Trophoblast cell (in vitro differentiated cells and primary cell): ENCODE measurements around the gene ANGPT4.
A peak's percentile ranks its signal among the peaks of the same experiment; 100 is the strongest.
"Not testable (repeated sequence)": the region's sequence is repeated elsewhere in the genome, so short reads cannot be mapped to it uniquely, and the experiment has no call there.

Experiments used
- DNase-seq, 2 donors: peaks; one replicate each; pipeline ENCODE4 v3.0.0-alpha.2; 2016
- H2AFZ ChIP-seq: 2 replicates; pipeline ENCODE4 v1.6.1; 2013; ENCODE audit warnings: low read length, moderate library complexity, mild to moderate bottlenecking; ENCODE audit not compliant: insufficient read depth, poor library complexity
- H2AK5ac ChIP-seq: 2 replicates; pipeline ENCODE4 v1.6.1; 2013; ENCODE audit warnings: mild to moderate bottlenecking, low read length
- H2BK120ac ChIP-seq: 2 replicates; pipeline ENCODE4 v1.6.1; 2013; ENCODE audit warnings: low read length, mild to moderate bottlenecking, moderate library complexity; ENCODE audit not compliant: insufficient read depth, poor library complexity
- H2BK12ac ChIP-seq: 2 replicates; pipeline ENCODE4 v1.6.1; 2013; ENCODE audit warnings: mild to moderate bottlenecking, low read length, moderate library complexity
- H2BK5ac ChIP-seq: 2 replicates; pipeline ENCODE4 v1.6.1; 2013; ENCODE audit warnings: low read length, low read depth, moderate library complexity, mild to moderate bottlenecking; ENCODE audit not compliant: poor library complexity
- H3K14ac ChIP-seq: 2 replicates; pipeline ENCODE4 v1.6.1; 2013; ENCODE audit warnings: mild to moderate bottlenecking, low read length
- H3K18ac ChIP-seq: 2 replicates; pipeline ENCODE4 v1.6.1; 2013; ENCODE audit warnings: mild to moderate bottlenecking, low read length
- H3K23ac ChIP-seq: 2 replicates; pipeline ENCODE4 v1.6.1; 2013; ENCODE audit warnings: low read length
- H3K27ac ChIP-seq: 2 replicates; pipeline ENCODE4 v1.5.1; 2013; ENCODE audit warnings: low read depth, mild to moderate bottlenecking, inconsistent platforms, low read length, moderate library complexity
- H3K27me3 ChIP-seq: 2 replicates; pipeline ENCODE4 v1.6.1; 2013; ENCODE audit warnings: inconsistent platforms, mild to moderate bottlenecking, low read length, moderate library complexity; ENCODE audit not compliant: insufficient read depth
- H3K36me3 ChIP-seq, 2 experiments: 1 replicate in 1 of 2; 2 replicates in 1 of 2; pipeline ENCODE4 v1.6.1; 2013; ENCODE audit warnings: low read length in 2 of 2, mild to moderate bottlenecking in 2 of 2, moderate library complexity in 1 of 2; ENCODE audit not compliant: insufficient read depth in 2 of 2, control insufficient read depth in 1 of 2
- H3K4ac ChIP-seq: 2 replicates; pipeline ENCODE4 v1.6.1; 2013; ENCODE audit warnings: low read depth, mild to moderate bottlenecking, low read length, moderate library complexity
- H3K4me1 ChIP-seq, 2 experiments: 1 replicate in 1 of 2; 2 replicates in 1 of 2; pipeline ENCODE4 v1.6.1; 2013; ENCODE audit warnings: low read length in 2 of 2, mild to moderate bottlenecking in 2 of 2, moderate library complexity in 1 of 2; ENCODE audit not compliant: insufficient read depth in 2 of 2, control insufficient read depth in 1 of 2
- H3K4me2 ChIP-seq: 2 replicates; pipeline ENCODE4 v1.6.1; 2013; ENCODE audit warnings: inconsistent platforms, mild to moderate bottlenecking, low read length, moderate library complexity
- H3K4me3 ChIP-seq: 2 replicates; pipeline ENCODE4 v1.5.1; 2013; ENCODE audit warnings: mild to moderate bottlenecking, low read depth, low read length, inconsistent platforms
- H3K79me1 ChIP-seq: one replicate; pipeline ENCODE4 v1.6.1; 2013; ENCODE audit warnings: low read length
- H3K79me2 ChIP-seq: 2 replicates; pipeline ENCODE4 v1.6.1; 2013; ENCODE audit warnings: low read length, mild to moderate bottlenecking; ENCODE audit not compliant: control insufficient read depth, insufficient read depth, poor library complexity
- H3K9ac ChIP-seq: 2 replicates; pipeline ENCODE4 v1.6.1; 2013; ENCODE audit warnings: mild to moderate bottlenecking, low read length
- H3K9me3 ChIP-seq: 2 replicates; pipeline ENCODE4 v1.6.1; 2013; ENCODE audit warnings: low read depth, mild to moderate bottlenecking, control low read depth, inconsistent platforms, low read length; ENCODE audit not compliant: insufficient read depth
- H4K12ac ChIP-seq: 2 replicates; pipeline ENCODE4 v1.6.1; 2013; ENCODE audit warnings: low read depth, mild to moderate bottlenecking, low read length, moderate library complexity
- H4K8ac ChIP-seq: 2 replicates; pipeline ENCODE4 v1.6.1; 2013; ENCODE audit warnings: low read depth, mild to moderate bottlenecking, low read length, moderate library complexity
- H4K91ac ChIP-seq: one replicate; pipeline ENCODE4 v1.6.1; 2013; ENCODE audit warnings: low read depth, mild to moderate bottlenecking, low read length, moderate library complexity
- WGBS: extraction: QIAGEN DNeasy Blood & Tissue Kit; methylation state at CpG from one replicate; pipeline ENCODE4 v1.1.7; 2013; ENCODE audit warnings: missing lambda C conversion rate; ENCODE audit not compliant: insufficient read length, insufficient coverage; ENCODE audit errors: extremely low coverage; 5-methylcytosine and 5-hydroxymethylcytosine counted together

ANGPT4 gene

GRCh38 chr20:855466-856360 lies 60.4 kb downstream of the ANGPT4 start:
- H2AFZ ChIP-seq = no peak overlapping the region
- H4K91ac ChIP-seq = no peak overlapping the region
- no peak overlapping the region for H3K14ac ChIP-seq
- no peak overlapping the region for H3K23ac ChIP-seq
- H2BK120ac ChIP-seq = no peak overlapping the region
- no peaks in the 10 kb centered on the region for H3K27me3 ChIP-seq
- no peaks in the 10 kb centered on the region for H3K9me3 ChIP-seq
- peaks cover 3 to 4% of the 10 kb centered on the region in 2 experiments for H3K4me1 ChIP-seq
- no peak overlapping the region for H2AK5ac ChIP-seq
- DNase-seq = peak; percentile 64 to 82
- H4K12ac ChIP-seq = no peak overlapping the region
- H3K79me2 ChIP-seq = no peaks in the 10 kb centered on the region
- no peaks in the 10 kb centered on the region for H3K79me1 ChIP-seq
- H2BK5ac ChIP-seq = no peak overlapping the region
- no peak overlapping the region for H4K8ac ChIP-seq
- no peak overlapping the region for H3K4me3 ChIP-seq
- H3K4ac ChIP-seq = no peak overlapping the region
- H3K18ac ChIP-seq = no peak overlapping the region
- H3K27ac ChIP-seq = no peak overlapping the region
- no peaks in the 10 kb centered on the region for H3K36me3 ChIP-seq
- no peak overlapping the region for H2BK12ac ChIP-seq
- no peak overlapping the region for H3K9ac ChIP-seq
- no peak overlapping the region for H3K4me2 ChIP-seq
- WGBS = no CpG with 5 or more reads among the region's 11 CpGs

- Histone ChIP-seq H2BK5ac (no peak overlapping the region), H3K14ac (no peak overlapping the region), H3K36me3 (no peaks in the 10 kb centered on the region), H3K18ac (no peak overlapping the region), H3K9me3 (no peaks in the 10 kb centered on the region), H2BK12ac (no peak overlapping the region), H3K9ac (no peak overlapping the region), H2AFZ (no peak overlapping the region), H3K4ac (no peak overlapping the region), H4K8ac (no peak overlapping the region), H2AK5ac (no peak overlapping the region), H3K4me3 (no peak overlapping the region), H3K23ac (no peak overlapping the region), H4K12ac (no peak overlapping the region), H3K79me2 (no peaks in the 10 kb centered on the region), H4K91ac (no peak overlapping the region), H3K79me1 (no peaks in the 10 kb centered on the region), H3K4me2 (no peak overlapping the region), H2BK120ac (no peak overlapping the region), H3K4me1 (peaks cover 3 to 4% of the 10 kb centered on the region in 2 experiments), H3K27me3 (no peaks in the 10 kb centered on the region), H3K27ac (no peak overlapping the region)
- DNase-seq = no peak
- WGBS = no CpG with 5 or more reads among the region's 6 CpGs
Observed at GRCh38 chr20:854601-855000, 61.5 kb downstream of the ANGPT4 start.

- Histone ChIP-seq H4K91ac (no peak overlapping the region), H4K12ac (no peak overlapping the region), H4K8ac (no peak overlapping the region), H3K4me2 (no peak overlapping the region), H3K14ac (no peak overlapping the region), H3K23ac (no peak overlapping the region), H2BK5ac (no peak overlapping the region), H3K27ac (no peak overlapping the region), H3K36me3 (no peaks in the 10 kb centered on the region), H2BK12ac (no peak overlapping the region), H2AK5ac (no peak overlapping the region), H3K4me1 (peaks cover 3 to 4% of the 10 kb centered on the region in 2 experiments), H3K4ac (no peak overlapping the region), H3K27me3 (no peaks in the 10 kb centered on the region), H3K79me1 (no peaks in the 10 kb centered on the region), H2BK120ac (no peak overlapping the region), H3K18ac (no peak overlapping the region), H3K4me3 (no peak overlapping the region), H3K9me3 (no peaks in the 10 kb centered on the region), H3K9ac (no peak overlapping the region), H2AFZ (no peak overlapping the region), H3K79me2 (no peaks in the 10 kb centered on the region)
- no peak for DNase-seq
- WGBS = no CpG with 5 or more reads among the region's 4 CpGs
Observed at GRCh38 chr20:853406-853996, 62.6 kb downstream of the ANGPT4 start.

GRCh38 chr20:848731-849130 lies 67.4 kb downstream of the ANGPT4 start:
- no CpG with 5 or more reads among the region's 8 CpGs for WGBS
- H3K27ac ChIP-seq, H4K12ac ChIP-seq, H3K79me2 ChIP-seq, H2AFZ ChIP-seq, H2AK5ac ChIP-seq, H3K9me3 ChIP-seq, H4K8ac ChIP-seq, H3K4ac ChIP-seq, H2BK12ac ChIP-seq, H3K9ac ChIP-seq, H3K23ac ChIP-seq, H4K91ac ChIP-seq, DNase-seq, H3K79me1 ChIP-seq, H3K27me3 ChIP-seq, H2BK5ac ChIP-seq, H3K4me2 ChIP-seq, H3K14ac ChIP-seq, H2BK120ac ChIP-seq, H3K18ac ChIP-seq, H3K4me3 ChIP-seq: not testable (repeated sequence)
- H3K4me1 ChIP-seq = peaks cover 16 to 23% of the 10 kb centered on the region in 2 experiments
- H3K36me3 ChIP-seq = peaks cover 9 to 17% of the 10 kb centered on the region in 2 experiments
